GM12891 (cell line): ENCODE measurements around the gene PRDX5.

Source experiments
- PAX5 ChIP-seq: IDR thresholded peaks from 2 replicates; pipeline ENCODE4 v1.6.1; 2011; ENCODE audit warnings: low read length, moderate library complexity, mild to moderate bottlenecking; ENCODE audit not compliant: insufficient read depth, severe bottlenecking
- POLR2A ChIP-seq: IDR thresholded peaks from 2 replicates; pipeline ENCODE4 v1.6.1; 2011; ENCODE audit warnings: low read depth, low read length, control low read depth
- POLR2AphosphoS5 ChIP-seq: IDR thresholded peaks from 2 replicates; pipeline ENCODE4 v1.6.1; 2011; ENCODE audit warnings: low read depth, low read length, control low read depth
- SPI1 ChIP-seq: IDR thresholded peaks from 2 replicates; pipeline ENCODE4 v1.6.1; 2011; ENCODE audit warnings: low read depth, low read length, control low read depth
- TAF1 ChIP-seq: IDR thresholded peaks from 2 replicates; pipeline ENCODE4 v1.6.1; 2011; ENCODE audit warnings: low read depth, low read length, control low read depth

DNA sequence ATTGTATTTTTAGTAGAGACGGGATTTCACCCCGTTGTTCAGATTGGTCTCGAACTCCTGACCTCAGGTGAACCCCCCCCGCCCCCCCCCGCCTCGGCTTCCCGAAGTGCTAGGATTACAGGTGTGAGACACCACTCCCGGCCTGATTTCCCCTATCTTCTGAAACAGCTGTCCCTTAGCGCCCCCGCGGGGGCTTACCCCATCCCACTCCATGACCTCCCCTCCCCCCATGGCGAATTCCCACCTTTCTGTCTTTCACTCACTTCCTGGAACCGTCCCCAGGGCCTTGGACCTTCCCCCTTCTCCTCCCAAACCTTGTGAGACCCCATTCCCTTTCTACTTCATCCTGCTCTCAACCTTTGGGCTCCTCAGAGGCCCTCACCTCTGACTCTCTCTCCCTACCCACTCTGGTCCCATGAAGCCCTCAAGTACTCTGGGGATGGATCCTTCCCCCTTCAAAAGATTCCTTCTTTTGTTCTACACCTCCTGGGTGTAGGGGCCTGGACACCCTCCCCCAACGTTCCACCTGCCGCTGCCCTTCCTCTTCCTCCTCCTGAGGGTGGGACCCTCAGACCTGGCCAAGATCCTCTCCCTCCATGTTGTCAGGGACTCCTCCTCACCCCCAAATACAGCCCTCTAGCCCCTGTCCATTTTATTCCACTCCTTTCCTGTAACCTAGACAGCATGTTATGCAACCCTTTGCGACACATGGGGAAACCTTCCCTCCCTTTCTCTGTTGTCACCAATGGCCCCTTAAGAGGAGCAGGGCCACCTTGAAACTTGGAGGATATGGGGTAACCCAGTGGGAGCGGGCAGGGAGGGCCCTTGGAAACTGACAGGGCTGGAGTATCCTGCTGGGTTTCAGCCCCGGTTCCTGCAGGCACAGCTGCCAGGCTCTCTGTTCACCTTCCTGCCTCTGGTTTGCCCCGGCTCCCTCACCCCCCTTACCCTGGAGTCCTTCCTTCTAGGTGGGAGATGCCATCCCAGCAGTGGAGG, 1.1 kb downstream of the PRDX5 start:
- TF ChIP-seq POLR2AphosphoS5 (no peak), TAF1 (no peak), PAX5 (no peak), POLR2A (no peak), SPI1 (no peak)
